D721Med (cell line): Measurements from ENCODE around the gene LYSMD3.

Experiments
- DNase-seq: peaks from one replicate; pipeline ENCODE4 v3.0.0; 2011; ENCODE audit warnings: low spot score; ENCODE audit not compliant: insufficient read length
- FAIRE-seq: peaks from 2 replicates; lab custom pipeline; 2011; peaks lifted over from hg19 to GRCh38; lab: Jason Lieb, UNC
- CTCF ChIP-seq: IDR thresholded peaks from 2 replicates; pipeline ENCODE4 v1.5.1; 2012; ENCODE audit warnings: mild to moderate bottlenecking, control low read depth; ENCODE audit not compliant: insufficient read depth; ENCODE audit errors: missing control alignments

The LYSMD3 gene

GRCh38 chr5:90563108-90563507 is 33.7 kb upstream of the LYSMD3 start:
- peak; percentile 95 for FAIRE-seq
- TF ChIP-seq CTCF: no peak
- no peak for DNase-seq

GRCh38 chr5:90562341-90562740 is 33.0 kb upstream of the LYSMD3 start:
- FAIRE-seq (peak; percentile 69), DNase-seq (no peak)
- no peak for TF ChIP-seq CTCF

DNA sequence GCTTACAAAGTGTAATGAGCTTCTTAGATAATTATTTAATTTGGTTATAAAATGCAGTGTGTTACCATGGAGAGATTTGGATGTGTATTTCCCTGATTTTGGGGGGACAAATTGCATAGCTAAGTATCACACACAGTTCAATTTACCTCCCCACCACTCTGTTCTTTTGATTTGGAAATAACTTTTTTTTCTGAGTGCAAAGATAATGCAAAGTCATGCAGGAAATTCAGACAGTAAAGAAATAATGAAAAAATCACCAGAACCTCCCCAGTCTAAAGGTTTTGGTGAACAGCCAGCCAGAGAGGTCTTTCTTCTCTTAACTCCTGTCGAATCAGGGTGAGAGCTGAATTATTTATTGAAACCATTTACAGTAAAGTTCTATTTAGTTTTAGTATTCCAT is 32.4 kb upstream of the LYSMD3 start:
- DNase-seq (no peak), FAIRE-seq (no peak)
- TF ChIP-seq CTCF: no peak

- no peak for TF ChIP-seq CTCF
Measured at GRCh38 chr5:90560771-90561170, 31.4 kb upstream of the LYSMD3 start.

GRCh38 chr5:90558344-90559192 is 29.2 kb upstream of the LYSMD3 start, which contains the start of gene ADGRV1:
Gene ADGRV1 (plus strand): TSS chr5:90558797. CDS start chr5:90558896, 99 bp downstream.
- FAIRE-seq (no peak), DNase-seq (peak; percentile 38)
- no peak for TF ChIP-seq CTCF

More at GRCh38 chr5:90560771-90561170, 31.4 kb upstream of the LYSMD3 start:
- FAIRE-seq (no peak), DNase-seq (no peak)

DNA sequence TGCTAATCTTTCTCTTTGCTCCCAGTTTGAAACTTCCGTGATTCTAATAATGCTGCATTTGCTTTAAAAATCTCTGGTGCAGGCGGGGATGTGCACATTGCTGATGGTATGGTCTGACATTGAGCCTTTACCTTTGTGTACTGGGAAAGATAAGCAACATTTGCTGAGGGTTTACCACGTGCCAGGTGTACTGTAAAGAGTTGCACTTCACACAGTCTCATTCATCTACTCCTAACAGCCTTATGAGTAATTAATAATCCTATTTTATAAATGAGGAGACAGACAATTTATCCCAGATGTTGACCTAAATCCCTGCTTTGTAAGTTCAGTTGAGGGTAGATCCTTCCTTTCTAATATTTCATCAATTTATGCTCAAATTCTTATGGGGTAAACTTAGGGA is 28.5 kb upstream of the LYSMD3 start:
- no peak for DNase-seq
- peak; percentile 35 for FAIRE-seq
- TF ChIP-seq CTCF: no peak

DNA sequence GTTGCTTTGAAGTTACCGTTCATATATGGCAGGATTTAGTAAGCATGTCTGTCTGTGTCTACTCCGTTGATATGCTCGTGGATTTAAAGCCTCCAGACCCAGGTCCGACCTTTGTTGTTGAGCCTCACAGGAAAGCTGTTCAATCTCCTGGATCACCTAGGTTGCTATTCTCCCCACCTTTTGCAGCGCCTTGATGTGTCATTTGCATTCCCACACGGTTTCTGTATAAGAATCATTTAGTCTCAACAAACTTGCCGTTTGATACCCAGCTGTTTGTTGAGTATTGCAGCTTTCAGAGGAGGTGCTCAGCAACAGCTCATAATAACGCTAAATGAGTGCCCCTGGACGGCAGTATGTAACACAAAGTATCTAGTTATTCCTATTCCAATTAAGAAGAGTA is 28.0 kb upstream of the LYSMD3 start:
- DNase-seq (no peak), FAIRE-seq (no peak)
- no peak for TF ChIP-seq CTCF
